GM19328 (cell line): ENCODE measurements around the gene CCDC112.

Experiments used
- ATAC-seq: cut with Tn5 transposase; IDR thresholded peaks from one replicate; pipeline ENCODE4 v1.9.1; 2021; ENCODE audit warnings: mild to moderate bottlenecking, moderate library complexity; ENCODE audit not compliant: unreplicated experiment

Gene CCDC112

GRCh38 chr5:115319007-115319406, 22.6 kb upstream of the CCDC112 start:
- ATAC-seq = no peak

GRCh38 chr5:115317736-115318135, 21.3 kb upstream of the CCDC112 start:
- ATAC-seq = no peak

- no peak for ATAC-seq
Measured at GRCh38 chr5:115317320-115317719, 20.9 kb upstream of the CCDC112 start.

GRCh38 chr5:115313632-115314031, 17.2 kb upstream of the CCDC112 start:
- no peak for ATAC-seq

GRCh38 chr5:115313052-115313451, 16.6 kb upstream of the CCDC112 start:
- no peak for ATAC-seq

GRCh38 chr5:115309751-115310370, 13.4 kb upstream of the CCDC112 start:
- ATAC-seq = peak; percentile 62

GRCh38 chr5:115308815-115309214, 12.4 kb upstream of the CCDC112 start:
- ATAC-seq = no peak

- ATAC-seq = no peak
Measured at GRCh38 chr5:115306011-115306536, 9.6 kb upstream of the CCDC112 start.

- ATAC-seq = no peak
Measured at GRCh38 chr5:115304496-115304895, 8.0 kb upstream of the CCDC112 start.

- ATAC-seq = no peak
Measured at GRCh38 chr5:115298811-115299210, 2.4 kb upstream of the CCDC112 start.

GRCh38 chr5:115297031-115297430, 577 bp upstream of the CCDC112 start:
- ATAC-seq = no peak

- peak; percentile 9 for ATAC-seq
Measured at GRCh38 chr5:115295777-115296123, 704 bp downstream of the CCDC112 start.

- ATAC-seq = no peak
Measured at GRCh38 chr5:115291397-115291796, 5.1 kb downstream of the CCDC112 start.

GRCh38 chr5:115289104-115289503, 7.3 kb downstream of the CCDC112 start:
- no peak for ATAC-seq

- no peak for ATAC-seq
Measured at GRCh38 chr5:115284021-115284420, 12.4 kb downstream of the CCDC112 start.

- no peak for ATAC-seq
Measured at GRCh38 chr5:115282131-115282530, 14.3 kb downstream of the CCDC112 start.

GRCh38 chr5:115274584-115274983, 21.9 kb downstream of the CCDC112 start:
- ATAC-seq = no peak

- no peak for ATAC-seq
Measured at GRCh38 chr5:115272297-115272958, 24.0 kb downstream of the CCDC112 start.

- no peak for ATAC-seq
Measured at GRCh38 chr5:115271295-115272050, 25.0 kb downstream of the CCDC112 start.

- no peak for ATAC-seq
Measured at GRCh38 chr5:115267617-115268016, 28.8 kb downstream of the CCDC112 start.

- no peak for ATAC-seq
Measured at GRCh38 chr5:115265220-115265619, 31.2 kb downstream of the CCDC112 start.

- ATAC-seq = no peak
Measured at GRCh38 chr5:115264786-115265185, 31.7 kb downstream of the CCDC112 start.
